GM10248 (cell line): ENCODE data around the gene GPR152.

Experiments used
- CTCF ChIA-PET: fragments of 300-600 bp; sonication (Branson Sonifier 250); formaldehyde crosslinking; extraction: SDS; loops from one replicate; lab custom pipeline; 2021; ENCODE audit warnings: antibody characterized with exemption; lab: Yijun Ruan, JAX
- POLR2A ChIA-PET: fragments of 350-650 bp; sonication (Branson Sonifier 250); formaldehyde crosslinking; extraction: SDS; loops from one replicate; lab custom pipeline; 2020; ENCODE audit warnings: antibody characterized with exemption; lab: Yijun Ruan, JAX
- DNase-seq: peaks from one replicate; pipeline ENCODE4 v3.0.0; 2012; ENCODE audit errors: extremely low spot score
- TF ChIP-seq, protein P1 (sequence below): IDR thresholded peaks from 2 replicates; pipeline ENCODE4 v1.5.1; 2012; ENCODE audit warnings: mild to moderate bottlenecking, low read depth; ENCODE audit errors: extremely low read depth, missing control alignments, control extremely low read depth

GPR152 gene

DNA sequence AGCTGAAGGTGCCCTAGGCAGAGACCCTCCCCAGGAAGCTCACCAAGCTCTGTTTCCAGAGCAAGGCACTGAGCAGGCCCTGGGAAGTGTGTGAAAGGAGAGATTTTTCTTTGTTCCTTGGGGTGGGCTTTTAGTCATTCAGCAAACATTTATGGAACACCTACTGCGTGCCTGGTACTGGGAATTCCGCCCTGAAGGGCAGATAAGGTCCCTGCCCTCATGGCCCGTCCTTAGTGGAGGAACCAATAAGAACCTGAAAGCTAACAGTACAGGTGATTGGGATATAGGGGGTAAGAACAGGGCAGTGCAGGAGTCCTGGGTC, 12.6 kb upstream of the GPR152 start:
- DNase-seq: no peak
- ChIA-PET CTCF (interaction anchor here (0.6 to 1.4 kb wide), 3 partner anchors 21 to 91 kb away, joined by 3 read pairs; no protein-coding TSS in a partner anchor), POLR2A (interaction anchor here (0.8 to 1.0 kb wide), 2 partner anchors 28 to 60 kb away, joined by 3 read pairs; partner anchors contain the start of gene PTPRCAP)
- TF ChIP-seq, protein P1, sequence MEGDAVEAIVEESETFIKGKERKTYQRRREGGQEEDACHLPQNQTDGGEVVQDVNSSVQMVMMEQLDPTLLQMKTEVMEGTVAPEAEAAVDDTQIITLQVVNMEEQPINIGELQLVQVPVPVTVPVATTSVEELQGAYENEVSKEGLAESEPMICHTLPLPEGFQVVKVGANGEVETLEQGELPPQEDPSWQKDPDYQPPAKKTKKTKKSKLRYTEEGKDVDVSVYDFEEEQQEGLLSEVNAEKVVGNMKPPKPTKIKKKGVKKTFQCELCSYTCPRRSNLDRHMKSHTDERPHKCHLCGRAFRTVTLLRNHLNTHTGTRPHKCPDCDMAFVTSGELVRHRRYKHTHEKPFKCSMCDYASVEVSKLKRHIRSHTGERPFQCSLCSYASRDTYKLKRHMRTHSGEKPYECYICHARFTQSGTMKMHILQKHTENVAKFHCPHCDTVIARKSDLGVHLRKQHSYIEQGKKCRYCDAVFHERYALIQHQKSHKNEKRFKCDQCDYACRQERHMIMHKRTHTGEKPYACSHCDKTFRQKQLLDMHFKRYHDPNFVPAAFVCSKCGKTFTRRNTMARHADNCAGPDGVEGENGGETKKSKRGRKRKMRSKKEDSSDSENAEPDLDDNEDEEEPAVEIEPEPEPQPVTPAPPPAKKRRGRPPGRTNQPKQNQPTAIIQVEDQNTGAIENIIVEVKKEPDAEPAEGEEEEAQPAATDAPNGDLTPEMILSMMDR: no peak

DNA sequence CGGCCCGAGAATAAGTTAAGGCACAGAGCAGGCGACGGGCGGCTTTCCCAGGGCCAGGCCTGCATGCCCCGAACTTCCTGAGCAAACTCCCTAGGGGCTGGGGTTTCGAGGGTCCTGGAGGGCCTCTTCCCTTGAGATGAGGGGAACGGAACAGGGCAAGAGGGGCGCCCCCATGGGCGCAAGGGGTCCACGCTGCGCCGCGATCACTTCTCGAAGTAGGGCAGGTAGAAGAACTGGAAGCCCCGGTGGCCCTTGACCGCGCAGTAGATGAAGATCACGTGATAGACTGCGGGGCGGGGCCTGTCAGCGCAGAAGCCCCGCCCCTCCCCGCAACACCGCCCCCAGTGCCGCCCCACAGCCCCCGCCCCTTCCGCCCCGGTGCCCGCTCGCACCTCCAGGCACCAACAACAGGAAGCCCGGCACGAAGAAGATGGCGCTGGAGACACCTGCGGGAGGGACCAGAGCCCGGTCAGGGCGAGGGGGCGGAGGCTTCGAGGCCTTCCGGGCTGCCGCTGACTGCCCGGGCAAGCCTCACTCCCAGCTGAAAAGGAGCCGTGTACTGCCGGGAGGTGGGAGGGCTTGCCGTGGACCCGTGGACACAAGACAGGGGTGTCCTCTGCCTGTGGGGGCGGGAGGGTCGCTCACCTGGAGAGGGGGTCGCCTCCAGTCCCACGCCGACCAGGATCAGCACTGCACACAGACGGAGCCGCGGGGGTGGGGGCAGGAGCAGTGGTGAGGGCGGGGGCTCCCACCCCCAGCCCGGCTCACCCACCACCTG, 12.1 kb upstream of the GPR152 start:
- ChIA-PET POLR2A (interaction anchor here (0.8 to 1.0 kb wide), 2 partner anchors 27 to 60 kb away, joined by 3 read pairs; partner anchors contain the start of gene PTPRCAP), CTCF (interaction anchor here (1.0 to 1.4 kb wide), 2 partner anchors 28 to 91 kb away, joined by 3 read pairs; no protein-coding TSS in a partner anchor)
- TF ChIP-seq, protein P1: no peak
- peak; percentile 94 for DNase-seq

DNA sequence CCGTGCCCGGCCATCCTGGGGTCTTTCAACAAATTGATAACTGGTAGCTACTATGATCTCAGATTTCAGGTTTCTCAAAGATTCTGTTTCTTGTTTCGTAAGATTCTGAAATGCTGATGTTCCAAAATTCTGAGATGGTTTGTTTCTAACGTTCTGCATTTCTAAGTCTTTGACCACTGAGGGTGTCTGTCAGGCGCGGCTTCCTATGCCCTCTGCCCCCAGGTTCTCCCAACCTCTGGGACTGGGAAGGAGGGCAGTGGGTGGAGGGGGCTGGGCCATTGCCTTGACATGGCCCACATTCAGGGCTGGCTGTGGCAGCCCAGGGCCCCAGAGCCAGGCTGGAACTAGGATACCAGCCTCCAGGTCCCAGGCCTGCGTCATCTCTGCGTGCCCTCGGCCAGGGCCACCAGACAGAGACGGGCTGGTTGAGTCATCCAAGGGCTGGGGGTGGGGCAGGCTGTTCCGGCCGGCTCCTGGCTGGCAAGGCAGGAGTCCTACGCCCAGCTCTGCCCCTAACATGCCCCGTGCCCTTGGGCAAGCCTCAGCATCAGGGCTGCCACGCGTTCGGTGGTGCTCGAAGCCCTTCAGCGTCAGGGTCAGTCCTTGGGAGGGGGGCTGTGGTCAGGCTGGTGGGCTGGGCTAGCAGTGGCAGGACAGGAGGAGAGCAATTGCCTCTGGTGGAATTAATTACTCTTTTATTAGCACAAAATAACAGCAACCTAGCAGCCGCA, 11.3 kb upstream of the GPR152 start:
- ChIA-PET POLR2A (no interaction called here), CTCF (no interaction called here)
- DNase-seq: no peak
- TF ChIP-seq, protein P1: no peak

DNA sequence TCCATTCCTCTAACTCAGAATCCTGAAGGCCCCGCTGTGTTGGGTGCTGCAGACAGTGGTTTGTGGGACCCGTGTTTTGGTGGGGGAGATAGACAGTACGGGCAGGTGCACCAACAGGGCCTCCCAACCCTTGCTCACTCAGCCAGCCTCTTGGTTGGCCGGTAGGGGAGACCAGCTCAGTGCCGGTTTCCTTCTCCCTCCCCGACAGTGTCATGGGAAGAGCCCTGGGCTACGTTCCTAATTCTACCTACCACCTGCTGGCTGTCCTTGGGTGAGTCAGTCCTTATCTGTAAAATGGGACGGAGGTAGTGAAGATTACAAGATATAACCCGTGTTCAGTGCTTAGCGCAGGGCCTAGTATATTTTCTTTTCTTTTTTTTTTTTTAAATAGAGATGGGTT, 10.7 kb upstream of the GPR152 start:
- ChIA-PET POLR2A (no interaction called here), CTCF (no interaction called here)
- DNase-seq: no peak
- TF ChIP-seq, protein P1: no peak

DNA sequence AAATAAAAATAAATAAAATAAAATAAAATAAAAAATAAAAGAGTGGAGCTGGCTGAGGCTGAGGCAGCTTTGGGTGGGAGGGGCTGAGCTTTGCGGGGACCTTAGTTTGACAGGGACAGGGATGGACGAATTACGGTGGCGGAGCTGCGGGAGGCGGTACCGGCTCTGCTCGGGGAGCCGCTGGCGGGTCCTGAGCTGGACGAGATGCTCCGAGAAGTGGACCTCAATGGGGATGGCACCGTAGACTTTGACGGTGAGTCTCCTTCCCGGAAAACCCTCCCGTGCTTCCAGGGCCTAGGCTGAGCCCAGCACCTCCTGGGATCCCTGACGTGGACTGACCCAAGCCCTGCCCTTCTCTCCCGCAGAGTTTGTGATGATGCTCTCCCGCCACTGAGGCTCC, 5.7 kb upstream of the GPR152 start:
- no peak for DNase-seq
- CTCF ChIA-PET: interaction anchor here (3.7 kb wide), 1 partner anchor 20 kb away, joined by 19 read pairs; the partner anchor contains the start of gene PTPRCAP
- POLR2A ChIA-PET: interaction anchor here (0.6 to 1.4 kb wide), 2 partner anchors 8 to 10 kb away, joined by 4 read pairs; no protein-coding TSS in a partner anchor
- TF ChIP-seq, protein P1: no peak

DNA sequence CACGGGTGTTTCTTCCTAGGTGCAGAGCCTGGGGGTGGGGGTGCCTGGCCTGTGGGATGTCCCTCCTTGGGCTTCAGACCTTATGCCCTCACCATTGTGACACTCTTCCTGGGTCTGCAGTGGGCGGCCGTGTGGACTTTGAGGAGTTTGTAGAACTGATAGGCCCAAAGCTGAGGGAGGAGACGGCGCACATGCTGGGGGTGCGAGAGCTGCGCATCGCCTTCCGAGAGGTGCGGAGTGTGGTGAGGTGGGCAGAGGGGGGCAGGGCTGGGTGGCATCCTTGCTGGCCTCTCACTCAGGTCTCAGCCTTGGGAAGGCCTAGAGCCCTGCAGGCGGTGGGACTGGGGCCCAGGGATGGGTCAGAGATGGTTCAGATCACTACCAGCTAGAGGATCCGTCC, 4.9 kb upstream of the GPR152 start:
- no peak for DNase-seq
- CTCF ChIA-PET: interaction anchor here (1.7 kb wide), 1 partner anchor 112 kb away, joined by 6 read pairs; no protein-coding TSS in a partner anchor
- TF ChIP-seq, protein P1: no peak
- POLR2A ChIA-PET: no interaction called here
